ENCODE data around the gene HAUS7.

The HAUS7 gene

GRCh38 chrX:153499341-153499740 lies 29.0 kb upstream of the HAUS7 start:
- Histone ChIP-seq H3K4me1 (ENCODE audit: low read depth, poor library complexity, severe bottlenecking) (no peaks in the 10 kb centered on the region), H3K4me3 (IDR thresholded peaks at IDR 0.05; ENCODE audit: insufficient read depth, low read depth, low read length) (no peak overlapping the region), H3K27ac (no peak overlapping the region), H3K27me3 (ENCODE audit: insufficient read depth, low read depth) (peaks cover 15% of the 10 kb centered on the region; the same call in 1 of the 2 replicates), H2AFZ (ENCODE audit: low read depth) (no peak overlapping the region), H3K9ac (no peak overlapping the region), H3K36me3 (ENCODE audit: insufficient read depth) (no peaks in the 10 kb centered on the region), H3K79me2 (ENCODE audit: insufficient read depth, low read depth) (no peaks in the 10 kb centered on the region), H4K20me1 (ENCODE audit: insufficient read depth) (no peaks in the 10 kb centered on the region), H3K4me2 (no peak overlapping the region)
- no peak for TF ChIP-seq CTCF (conservative IDR thresholded peaks at IDR 0.05; ENCODE audit: low read depth, low read length)

GRCh38 chrX:153498453-153498852 lies 28.1 kb upstream of the HAUS7 start:
- Histone ChIP-seq H3K27me3 (ENCODE audit: insufficient read depth, low read depth) (peaks cover 11% of the 10 kb centered on the region; the same call in 1 of the 2 replicates), H3K4me2 (no peak overlapping the region), H3K9ac (no peak overlapping the region), H3K36me3 (ENCODE audit: insufficient read depth) (no peaks in the 10 kb centered on the region), H3K4me3 (IDR thresholded peaks at IDR 0.05; ENCODE audit: insufficient read depth, low read depth, low read length) (no peak overlapping the region), H2AFZ (ENCODE audit: low read depth) (no peak overlapping the region), H3K4me1 (ENCODE audit: low read depth, poor library complexity, severe bottlenecking) (no peaks in the 10 kb centered on the region), H3K27ac (no peak overlapping the region), H4K20me1 (ENCODE audit: insufficient read depth) (no peaks in the 10 kb centered on the region), H3K79me2 (ENCODE audit: insufficient read depth, low read depth) (no peaks in the 10 kb centered on the region)
- TF ChIP-seq CTCF (conservative IDR thresholded peaks at IDR 0.05; ENCODE audit: low read depth, low read length): no peak

GRCh38 chrX:153496590-153496959 lies 26.2 kb upstream of the HAUS7 start:
- H3K4me3 ChIP-seq (IDR thresholded peaks at IDR 0.05; ENCODE audit: insufficient read depth, low read depth, low read length): no peak overlapping the region

GRCh38 chrX:153495903-153496589 lies 25.7 kb upstream of the HAUS7 start:
- no peak for TF ChIP-seq CTCF (conservative IDR thresholded peaks at IDR 0.05; ENCODE audit: low read depth, low read length)
- no peak overlapping the region for H3K27ac ChIP-seq
- H3K79me2 ChIP-seq (ENCODE audit: insufficient read depth, low read depth): no peaks in the 10 kb centered on the region
- H3K27me3 ChIP-seq (ENCODE audit: insufficient read depth, low read depth): peaks cover 14% of the 10 kb centered on the region; the same call in 1 of the 2 replicates
- H3K36me3 ChIP-seq (ENCODE audit: insufficient read depth): no peaks in the 10 kb centered on the region
- H3K9ac ChIP-seq: no peak overlapping the region
- H3K4me3 ChIP-seq (IDR thresholded peaks at IDR 0.05; ENCODE audit: insufficient read depth, low read depth, low read length): no peak overlapping the region
- H3K4me2 ChIP-seq: no peak overlapping the region
- no peaks in the 10 kb centered on the region for H4K20me1 ChIP-seq (ENCODE audit: insufficient read depth)
- no peak overlapping the region for H2AFZ ChIP-seq (ENCODE audit: low read depth)
- no peaks in the 10 kb centered on the region for H3K4me1 ChIP-seq (ENCODE audit: low read depth, poor library complexity, severe bottlenecking)

More at GRCh38 chrX:153496590-153496959, 26.2 kb upstream of the HAUS7 start:
- Histone ChIP-seq H3K4me1 (ENCODE audit: low read depth, poor library complexity, severe bottlenecking) (no peaks in the 10 kb centered on the region), H3K9ac (no peak overlapping the region), H3K79me2 (ENCODE audit: insufficient read depth, low read depth) (no peaks in the 10 kb centered on the region), H3K4me2 (no peak overlapping the region), H2AFZ (ENCODE audit: low read depth) (no peak overlapping the region), H3K36me3 (ENCODE audit: insufficient read depth) (no peaks in the 10 kb centered on the region), H4K20me1 (ENCODE audit: insufficient read depth) (no peaks in the 10 kb centered on the region), H3K27ac (no peak overlapping the region), H3K27me3 (ENCODE audit: insufficient read depth, low read depth) (peaks cover 11% of the 10 kb centered on the region; the same call in 1 of the 2 replicates)
- no peak for TF ChIP-seq CTCF (conservative IDR thresholded peaks at IDR 0.05; ENCODE audit: low read depth, low read length)

All from KMS-11 (cell line).